Pons (tissue), 1 donor: ENCODE results near the gene NR1H4.
A peak's percentile ranks its signal among the peaks of the same experiment; 100 is the strongest.
"Not testable (repeated sequence)": the region's sequence is repeated elsewhere in the genome, so short reads cannot be mapped to it uniquely, and the experiment has no call there.

Experiments used
- DNase-seq: peaks from one replicate; pipeline ENCODE4 v3.0.0-alpha.2; 2016; ENCODE audit warnings: low spot score

Gene NR1H4

DNA sequence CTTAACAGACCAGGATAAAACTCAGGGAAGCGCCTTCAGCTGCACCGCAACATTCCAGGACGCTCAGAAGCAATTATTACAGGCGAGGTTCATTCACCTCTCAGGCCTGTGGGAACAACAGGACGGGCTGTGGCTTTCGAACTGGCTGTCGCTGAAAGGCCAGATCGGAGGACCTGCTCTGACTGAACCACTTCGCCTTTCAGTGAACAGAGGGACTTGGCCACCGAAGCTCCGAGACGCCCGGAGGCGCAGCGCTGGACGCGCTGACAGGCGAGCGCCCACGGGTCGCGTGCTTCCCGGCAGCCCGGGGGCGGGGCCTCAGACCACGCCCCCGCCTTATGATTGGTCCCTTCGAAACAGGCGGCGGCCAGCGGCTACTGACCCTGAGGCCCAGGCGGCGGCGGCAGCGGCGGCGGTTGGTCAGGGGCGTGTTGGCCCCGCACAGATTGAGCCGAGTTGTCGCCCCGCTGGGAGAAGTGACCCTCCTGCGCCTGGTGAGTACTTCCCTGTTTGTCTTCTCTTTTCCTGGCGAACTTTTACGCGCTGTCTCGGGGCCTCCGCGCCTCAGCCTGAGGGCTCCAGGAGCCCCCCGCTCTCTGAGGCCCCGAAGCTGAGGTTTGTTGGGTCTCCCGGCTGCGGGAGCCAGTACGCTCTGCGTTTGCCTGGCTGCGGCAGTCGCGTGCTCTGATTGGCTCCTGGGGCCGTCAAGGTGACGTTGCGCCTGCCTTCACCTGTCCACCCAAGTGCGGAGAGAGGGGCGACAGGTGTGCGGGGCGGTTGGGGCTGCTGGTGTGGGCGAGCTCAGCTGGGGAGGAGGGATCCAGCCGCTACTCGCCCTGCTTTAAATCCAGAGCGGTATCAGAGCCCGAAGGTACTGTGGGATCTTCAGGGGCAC lies 99.9 kb downstream of the NR1H4 start, which contains the start of gene GAS2L3:
Gene GAS2L3 (plus strand): TSS at position 393 of the 895 bp plus-strand sequence. CDS start 21,221 bp downstream, outside the sequence.
- peak; percentile 73 for DNase-seq

DNA sequence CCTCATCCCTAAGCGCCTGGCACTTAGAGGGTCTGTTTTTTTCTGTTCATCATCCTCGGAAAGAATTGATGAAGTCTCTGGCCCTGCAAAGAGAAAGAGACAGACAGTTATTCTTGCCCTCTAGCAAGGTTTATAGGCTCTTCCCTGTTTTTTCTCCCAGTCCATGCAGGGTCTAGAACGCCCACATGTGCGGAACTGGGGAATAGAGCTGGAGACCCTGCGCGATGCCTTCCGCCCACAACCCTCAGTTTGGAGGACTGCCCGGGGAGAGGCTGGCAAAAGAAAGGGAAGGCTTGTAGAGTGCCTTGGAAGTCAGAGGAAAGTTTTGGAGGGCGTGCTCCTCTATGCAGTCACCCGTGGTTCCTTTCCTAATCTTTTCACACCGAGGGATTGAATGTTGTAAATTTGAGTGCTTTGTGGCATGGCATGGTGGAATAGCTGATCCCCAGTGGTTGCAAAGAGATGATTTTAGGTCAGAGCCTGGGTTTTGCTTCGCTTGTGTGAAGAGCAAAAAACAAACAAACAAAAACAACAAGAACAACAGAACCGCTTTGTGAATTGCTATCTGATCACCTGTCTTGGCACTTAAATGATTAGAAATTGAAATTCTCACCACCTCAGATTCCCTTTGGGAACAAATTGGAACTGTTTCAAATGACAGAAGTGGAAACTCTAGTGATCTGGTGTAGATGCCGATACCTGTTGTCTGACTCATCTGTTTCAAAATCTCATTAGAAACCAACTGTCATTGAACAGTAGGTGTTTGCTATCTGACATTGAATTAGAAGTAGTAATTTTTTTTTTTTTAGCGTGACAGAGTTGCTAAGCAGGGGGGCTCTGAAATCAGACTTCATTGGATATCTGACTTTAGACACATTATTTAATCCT lies 100.8 kb downstream of the NR1H4 start:
- no peak for DNase-seq

DNA sequence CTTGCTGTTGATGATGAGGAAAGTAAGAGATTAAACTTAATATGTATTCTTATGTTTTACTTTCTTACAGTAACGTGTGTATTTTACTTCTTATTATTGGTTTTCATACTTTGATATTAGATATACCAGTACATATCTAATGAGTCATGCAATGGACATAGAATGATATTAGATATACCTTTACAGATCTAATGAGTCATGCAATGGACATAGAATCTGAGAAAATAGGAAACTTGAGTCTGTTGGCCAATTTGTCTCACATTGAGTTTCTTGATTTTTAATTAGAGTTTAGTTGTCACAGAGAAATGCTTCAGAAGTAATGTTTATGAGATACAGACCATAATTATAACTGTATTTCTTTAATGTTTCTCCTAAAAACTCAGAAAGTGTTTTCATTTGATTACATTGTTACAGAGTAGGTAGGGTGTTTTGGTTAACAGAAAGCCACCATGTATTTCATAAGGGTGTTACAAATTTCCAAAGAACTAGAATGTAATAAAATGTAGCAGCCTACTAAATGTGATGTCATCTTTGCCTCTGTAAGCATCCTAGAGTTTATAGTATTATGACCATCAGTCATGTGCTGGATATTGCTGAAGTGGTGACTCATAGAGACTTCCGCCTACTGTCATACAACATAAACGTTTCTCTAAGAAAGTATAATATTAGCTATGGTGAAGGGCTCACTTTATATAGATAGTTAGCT lies 102.8 kb downstream of the NR1H4 start:
- no peak for DNase-seq

DNA sequence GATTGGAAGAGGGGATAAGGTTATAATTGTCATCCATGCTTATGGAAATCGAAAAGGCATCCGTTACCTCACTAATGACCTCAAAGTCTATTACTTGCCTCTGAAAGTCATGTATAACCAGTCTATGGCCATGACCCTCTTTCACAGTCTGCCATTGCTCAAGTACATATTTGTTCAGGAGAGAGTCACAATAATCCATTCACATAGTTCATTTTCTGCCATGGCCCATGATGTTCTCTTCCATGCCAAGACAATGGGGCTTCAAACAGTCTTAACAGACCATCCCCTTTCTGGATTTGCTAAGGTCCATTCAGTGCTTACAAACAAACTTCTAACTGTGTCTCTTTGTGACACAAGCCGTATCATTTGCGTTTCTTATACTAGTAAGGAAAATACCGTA lies 105.3 kb downstream of the NR1H4 start:
- DNase-seq, result no peak

DNA sequence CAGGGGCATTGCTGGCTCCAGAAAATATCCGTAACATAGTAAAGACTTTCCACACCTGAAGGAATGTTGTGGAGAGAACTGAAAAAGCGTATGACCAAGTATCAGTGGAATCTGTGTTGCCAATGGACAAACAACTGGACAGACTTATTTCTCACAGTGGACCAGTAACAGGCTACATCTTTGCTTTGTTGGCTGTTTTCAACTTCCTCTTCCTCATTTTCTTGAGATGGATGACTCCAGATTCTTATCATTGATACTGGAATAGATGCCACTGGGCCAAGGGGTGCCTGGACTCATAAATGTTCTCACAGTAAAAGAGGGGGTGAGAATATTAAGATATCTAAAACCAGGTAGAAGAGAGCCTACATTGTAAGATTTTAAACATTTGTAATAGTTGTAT lies 106.2 kb downstream of the NR1H4 start:
- DNase-seq, result no peak

DNA sequence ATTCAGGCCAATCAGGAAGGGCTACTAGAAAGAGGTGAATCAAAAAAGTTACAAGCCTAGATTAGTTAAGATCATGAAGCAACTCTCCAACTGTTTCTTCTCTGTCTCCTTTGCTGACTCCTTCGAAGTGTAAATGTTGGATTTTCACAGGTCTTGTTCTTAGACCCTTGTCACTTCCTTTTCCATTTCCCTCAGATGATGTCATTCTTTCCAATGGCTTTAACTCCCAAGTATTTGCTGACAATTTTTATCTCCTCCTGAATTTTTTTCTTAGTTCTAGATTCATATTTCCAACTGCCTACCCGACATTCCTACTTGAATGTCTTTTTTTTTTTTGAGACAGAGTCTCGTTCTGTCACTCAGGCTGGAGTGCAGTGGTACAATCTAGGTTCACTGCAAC lies 110.6 kb downstream of the NR1H4 start:
- DNase-seq, result no peak

DNA sequence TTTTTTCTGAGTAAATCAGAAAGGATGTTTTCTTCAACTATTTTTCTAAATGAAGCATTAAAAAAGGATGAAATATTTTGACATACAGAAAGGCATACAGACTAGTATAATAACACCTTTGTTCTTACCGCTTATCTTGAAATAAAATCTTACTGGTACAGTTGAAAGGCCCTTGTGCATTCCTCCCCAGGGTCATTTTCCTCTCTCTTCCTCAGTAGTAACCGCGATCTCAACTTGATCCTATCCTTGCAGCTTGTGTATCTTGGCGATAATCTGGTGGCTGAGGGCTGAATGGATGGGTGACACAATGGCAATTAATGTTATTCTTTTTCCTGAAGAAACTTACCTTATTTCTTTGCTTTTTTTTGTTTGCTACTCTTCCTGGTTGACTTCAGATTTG lies 118.3 kb downstream of the NR1H4 start:
- DNase-seq, result no peak

DNA sequence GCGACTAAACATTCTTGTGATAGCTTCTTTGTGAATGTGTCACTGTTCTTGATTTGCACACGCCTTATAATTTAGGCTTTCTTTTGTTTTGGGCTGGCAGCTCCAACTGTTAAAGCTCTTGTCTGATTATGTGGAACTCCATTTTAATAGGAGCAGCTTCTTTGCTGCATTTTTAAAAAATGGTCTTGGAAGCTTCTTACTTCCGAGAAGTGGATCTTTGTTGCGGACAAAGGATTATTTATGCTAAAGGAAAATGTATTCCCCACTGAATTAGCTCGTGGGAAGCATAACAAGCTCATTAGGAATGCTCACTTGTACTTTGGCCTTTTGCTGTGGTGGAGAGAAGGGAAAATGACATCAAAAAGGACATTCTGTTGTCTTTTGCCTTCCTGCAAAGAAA lies 119.8 kb downstream of the NR1H4 start:
- no peak for DNase-seq

DNA sequence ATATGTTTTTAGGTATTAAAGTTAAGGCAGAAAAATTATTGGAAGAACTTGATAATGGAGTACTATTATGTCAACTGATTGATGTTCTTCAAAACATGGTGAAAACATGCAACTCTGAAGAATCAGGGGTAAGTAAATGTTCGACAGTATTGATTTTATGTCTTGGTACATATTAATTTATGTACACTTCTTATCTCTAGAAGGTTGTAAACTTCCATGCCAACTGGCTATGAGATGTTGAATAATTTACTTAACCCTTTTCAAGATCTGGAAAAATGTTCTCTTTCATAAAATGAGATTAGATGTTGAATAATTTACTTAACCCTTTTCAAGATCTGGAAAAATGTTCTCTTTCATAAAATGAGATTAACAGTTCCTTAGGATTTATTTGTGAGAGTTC lies 128.0 kb downstream of the NR1H4 start:
- no peak for DNase-seq

DNA sequence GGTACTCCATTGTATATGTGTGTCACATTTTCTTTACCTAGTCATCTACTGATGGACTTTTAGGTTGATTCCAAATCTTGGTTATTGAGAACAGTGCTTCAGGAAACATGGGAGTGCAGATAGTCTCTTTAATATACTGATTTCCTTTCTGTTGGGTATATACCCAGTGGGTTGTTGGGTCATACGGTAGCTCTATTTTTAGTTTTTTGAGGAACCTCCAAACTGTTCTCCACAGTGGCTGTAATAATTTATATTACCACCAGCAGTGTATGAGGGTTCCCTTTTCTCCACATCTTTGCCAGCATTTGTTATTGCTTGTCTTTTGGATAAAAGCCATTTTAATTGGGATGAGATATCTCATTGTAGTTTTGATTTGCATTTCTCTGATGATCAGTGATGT lies 129.3 kb downstream of the NR1H4 start:
- DNase-seq, result not testable (repeated sequence)

DNA sequence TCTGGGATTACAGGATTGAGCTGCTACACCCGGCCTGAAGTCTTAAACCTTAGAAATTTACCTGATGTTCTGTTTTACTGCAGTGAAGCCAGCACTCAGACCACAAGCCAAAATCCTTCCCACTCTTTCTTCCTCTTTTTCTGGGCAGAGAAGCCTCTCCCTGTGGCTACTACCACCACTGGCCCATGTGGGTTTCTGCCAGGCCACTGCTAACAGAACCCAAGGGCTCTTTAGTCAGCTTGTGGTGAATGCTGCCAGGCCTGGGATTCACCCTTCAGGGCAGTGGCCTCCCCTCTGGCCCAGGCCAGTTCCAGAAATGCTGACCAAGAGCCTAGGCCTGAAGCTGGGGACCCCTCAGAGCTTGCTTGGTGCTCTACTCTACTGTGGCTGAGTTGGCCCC lies 135.1 kb downstream of the NR1H4 start:
- DNase-seq, result peak; percentile 71

DNA sequence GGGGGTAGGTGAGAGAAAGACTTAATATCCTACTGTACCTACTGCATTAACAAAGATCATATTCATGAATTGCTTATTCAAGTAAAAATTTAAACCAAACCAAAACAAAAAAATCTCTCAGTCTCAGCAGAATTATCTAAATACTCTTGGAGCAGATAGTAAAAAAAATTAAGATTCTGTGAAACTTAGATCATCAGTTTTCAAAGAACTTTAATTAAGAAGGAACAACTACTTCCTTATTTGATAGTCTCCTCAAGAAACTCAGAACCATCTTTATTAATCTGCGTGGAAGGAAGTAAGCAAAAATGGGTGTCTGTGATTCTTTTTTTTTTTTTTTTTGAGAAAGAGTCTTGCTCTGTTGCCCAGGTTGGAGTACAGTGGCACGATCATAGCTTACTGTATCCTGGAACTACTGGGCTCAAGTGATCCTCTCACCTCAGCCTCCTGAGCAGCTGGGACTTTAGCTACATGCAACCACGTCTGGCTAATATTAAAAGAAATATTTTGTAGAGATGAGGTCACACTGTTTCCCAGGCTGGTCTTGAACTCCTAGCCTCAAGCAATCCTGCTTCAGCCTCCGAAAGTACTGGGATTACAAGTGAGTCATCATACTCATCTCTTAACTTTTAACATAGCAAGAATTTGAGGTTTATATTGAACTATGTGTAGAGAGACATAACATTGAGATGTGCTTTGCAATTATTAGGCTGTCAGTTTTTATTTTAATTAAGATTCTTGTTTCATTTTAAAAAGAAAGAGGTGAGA lies 137.2 kb downstream of the NR1H4 start:
- no peak for DNase-seq

DNA sequence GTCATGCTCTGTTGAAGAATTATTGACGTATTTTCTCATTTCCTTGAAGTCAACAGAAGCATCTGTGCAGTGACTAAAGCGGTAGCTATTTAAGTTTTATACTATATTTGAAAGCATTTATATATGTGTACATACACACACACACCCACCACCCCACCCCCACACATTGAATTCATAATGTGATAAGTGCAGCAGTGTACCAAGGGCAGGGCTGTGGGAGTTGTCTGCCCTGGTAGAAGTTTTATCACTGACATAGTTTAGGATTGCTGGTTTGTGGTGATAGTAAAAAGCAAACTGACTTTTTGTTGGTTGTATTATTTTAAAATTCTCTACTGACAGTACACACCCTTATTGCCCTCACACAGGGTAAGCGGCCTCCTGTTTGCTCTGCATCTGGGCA lies 138.9 kb downstream of the NR1H4 start:
- DNase-seq, result no peak
